ENCODE measurements around the gene ASTN1.

ASTN1 gene

DNA sequence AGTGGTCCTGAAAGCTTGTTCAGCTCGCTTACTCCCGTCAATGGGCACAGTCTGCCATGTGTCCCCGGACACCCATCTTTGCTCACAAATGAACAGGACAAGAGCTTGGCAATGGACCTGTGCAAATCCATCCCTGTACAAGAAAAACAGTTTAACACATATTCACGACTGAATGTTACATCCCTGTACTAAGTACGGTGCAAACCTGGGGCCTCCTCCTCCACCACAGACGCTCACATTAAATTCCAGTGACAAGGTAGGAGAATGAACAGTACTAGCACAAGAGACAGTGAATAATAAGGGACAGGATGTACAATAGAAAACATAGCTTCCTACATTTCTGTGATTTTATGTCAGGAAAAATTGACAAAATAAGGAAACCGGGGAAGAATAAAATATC lies 187.7 kb downstream of the ASTN1 start:
- DNase-seq = no peak

DNA sequence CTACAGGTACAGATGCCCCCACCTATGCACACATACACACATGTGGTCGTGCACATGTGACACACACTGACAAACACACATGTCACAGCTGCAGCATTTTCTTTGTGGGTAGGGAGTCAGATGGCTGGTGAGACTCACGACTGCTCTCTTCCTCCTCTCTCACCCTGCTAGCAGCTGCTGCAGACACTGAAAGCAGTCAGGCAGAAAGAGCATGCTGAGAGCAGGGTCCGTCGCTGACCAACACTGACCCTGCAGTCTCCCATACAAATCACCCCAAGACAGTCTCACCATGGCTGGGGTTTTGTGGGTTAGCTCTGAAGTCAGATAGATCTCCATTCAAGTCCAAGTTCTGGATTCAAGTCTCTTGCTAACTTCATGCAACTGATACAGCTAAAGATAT lies 188.3 kb downstream of the ASTN1 start:
- no peak for DNase-seq

DNA sequence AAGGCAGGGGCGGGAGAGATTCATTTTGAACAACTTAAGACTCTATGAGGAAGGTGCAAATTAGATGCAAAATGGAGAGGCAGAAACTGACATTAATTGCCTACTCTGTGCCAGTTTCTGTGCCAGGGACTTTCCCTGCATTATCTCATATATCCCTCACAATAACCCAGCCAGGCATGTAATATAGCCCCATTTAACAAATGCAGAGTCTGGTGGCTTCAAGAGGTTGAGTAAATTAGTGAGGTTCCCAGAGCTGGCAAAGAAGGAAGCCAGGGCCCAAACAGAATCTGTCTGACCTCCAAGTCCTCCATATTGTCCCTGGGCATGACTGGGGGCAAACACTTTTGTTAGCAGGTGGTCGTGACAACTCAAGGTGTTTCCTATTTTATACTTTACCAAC lies 199.8 kb downstream of the ASTN1 start:
- DNase-seq = no peak

DNA sequence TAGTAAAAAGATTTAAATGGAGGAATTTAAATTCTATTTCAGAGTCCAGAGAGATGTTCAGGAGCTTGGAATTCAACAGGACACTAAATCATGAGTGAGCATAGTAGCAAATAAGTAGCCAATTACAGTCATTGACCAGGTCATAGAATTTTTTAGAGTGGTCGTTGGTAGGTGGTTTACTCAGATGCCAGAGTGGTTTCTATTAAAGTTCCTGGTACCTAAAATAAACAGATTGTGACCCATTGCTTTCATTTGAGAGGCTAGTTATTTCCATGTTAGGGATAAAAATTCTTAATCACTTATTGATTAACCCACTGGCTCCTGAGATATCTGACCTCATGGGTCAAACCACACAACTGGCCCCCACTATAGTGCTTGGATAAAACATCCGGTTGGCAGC lies 201.3 kb downstream of the ASTN1 start:
- no peak for DNase-seq

GRCh38 chr1:176961678-176962077 lies 202.8 kb downstream of the ASTN1 start:
- no peak for DNase-seq

DNA sequence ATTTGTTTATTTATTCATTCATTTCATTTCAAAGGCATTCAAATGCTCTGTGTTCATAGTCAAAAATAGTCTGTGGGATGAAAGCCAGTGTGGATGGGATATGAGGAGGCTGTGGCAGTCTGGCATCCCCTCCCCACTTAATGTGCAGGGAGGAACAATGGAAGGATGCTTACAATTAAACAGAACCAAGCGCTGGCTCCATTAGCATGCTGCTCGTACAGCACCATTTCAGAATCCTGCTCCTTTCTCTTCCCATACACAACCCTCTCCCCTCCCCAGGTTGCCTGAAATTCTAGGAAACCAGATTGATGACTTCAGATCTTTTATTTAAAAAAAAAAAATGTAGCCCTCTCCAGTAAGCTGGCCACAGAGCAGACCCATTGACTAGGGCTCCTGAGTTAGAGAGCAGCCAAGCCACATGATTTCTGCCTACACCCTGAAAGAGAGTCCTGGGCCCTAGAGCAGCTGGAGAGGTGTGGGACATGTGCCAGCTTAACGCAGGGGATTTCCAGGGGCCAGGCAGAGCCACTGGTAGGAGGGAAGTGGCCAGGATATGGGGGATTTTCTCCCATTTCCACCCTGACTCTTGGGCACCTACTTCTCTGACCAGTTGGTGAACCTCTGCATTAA lies 205.2 kb downstream of the ASTN1 start:
- peak; percentile 56 for DNase-seq

DNA sequence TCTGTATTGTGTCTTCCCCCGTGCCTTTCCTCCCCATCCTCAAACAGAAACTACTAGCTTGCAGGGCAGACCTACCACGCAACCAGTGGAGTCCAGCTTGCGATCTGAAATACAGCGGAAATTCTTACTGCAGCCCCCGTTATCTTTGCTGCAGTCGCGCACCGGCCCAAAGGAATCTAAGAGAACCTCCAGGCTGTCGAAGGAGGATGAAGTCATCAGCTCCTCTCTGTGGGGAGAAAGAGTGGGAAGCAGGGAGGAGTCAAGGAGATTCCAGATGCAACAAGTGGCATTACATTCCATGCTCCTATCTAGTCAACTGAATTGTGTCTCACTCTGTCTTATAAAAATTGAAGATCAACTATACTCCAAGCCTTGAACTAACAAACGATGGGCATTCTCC lies 206.9 kb downstream of the ASTN1 start:
- no peak for DNase-seq

- DNase-seq = peak; percentile 81
These were observed 210.3 kb downstream of the ASTN1 start for GRCh38 chr1:176954242-176954641.

DNA sequence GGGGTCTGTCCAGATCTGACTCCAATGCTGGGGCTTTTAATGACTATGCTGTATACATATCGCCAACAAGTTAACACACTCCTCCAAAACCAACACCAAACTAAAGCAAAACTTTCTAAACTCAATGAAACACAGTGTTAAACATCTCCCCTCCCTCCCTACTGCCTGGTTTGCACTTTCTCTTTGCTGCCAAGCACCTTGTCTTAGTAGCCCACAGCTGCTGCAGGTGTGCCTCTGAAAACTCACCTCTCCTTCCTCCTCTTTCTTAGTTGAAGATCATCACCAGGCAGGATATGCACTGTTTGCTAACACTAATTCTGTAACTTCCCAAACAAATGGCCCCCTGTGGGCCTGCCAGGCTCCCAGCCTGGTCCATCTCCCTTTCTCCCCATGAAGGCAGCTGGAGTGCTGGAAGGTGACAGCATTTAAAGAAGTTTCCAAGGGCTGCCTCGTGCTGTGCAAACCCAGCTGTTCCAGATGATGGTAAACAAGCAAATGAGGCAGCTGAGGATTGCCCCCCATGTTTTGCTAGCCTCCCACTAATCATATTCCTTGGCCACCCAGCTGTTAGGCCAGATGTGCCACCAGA lies 213.7 kb downstream of the ASTN1 start:
- DNase-seq = peak; percentile 53

DNA sequence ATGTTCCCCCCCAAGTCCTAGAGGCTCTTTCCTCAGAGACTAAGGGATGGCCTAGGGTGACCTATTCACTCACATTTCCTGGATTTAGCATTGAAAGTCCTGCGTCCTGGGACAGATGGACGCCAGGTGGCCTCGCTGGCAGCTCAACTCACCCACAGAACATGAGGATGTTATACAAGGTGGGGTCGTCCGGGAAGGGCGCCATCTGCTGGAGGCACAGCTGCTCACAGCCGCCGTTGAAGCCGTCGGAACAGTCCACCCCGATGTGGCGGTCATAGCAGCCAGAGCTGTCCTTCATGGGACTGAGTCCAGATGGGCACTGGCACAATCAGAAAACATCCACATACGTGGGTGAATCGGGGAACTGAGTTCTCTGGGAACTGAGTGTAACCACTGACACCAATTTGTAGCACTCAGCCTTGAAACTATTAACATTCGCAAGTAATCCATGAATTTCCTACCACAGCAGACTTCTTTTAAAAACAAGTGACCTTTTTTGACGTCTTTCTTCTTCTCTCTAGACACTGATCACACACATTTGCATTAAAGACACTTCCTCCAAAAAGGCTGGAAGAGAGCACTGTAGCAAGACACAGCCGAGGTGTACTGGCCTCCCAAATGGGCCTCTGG lies 215.4 kb downstream of the ASTN1 start:
- DNase-seq = peak; percentile 95

DNA sequence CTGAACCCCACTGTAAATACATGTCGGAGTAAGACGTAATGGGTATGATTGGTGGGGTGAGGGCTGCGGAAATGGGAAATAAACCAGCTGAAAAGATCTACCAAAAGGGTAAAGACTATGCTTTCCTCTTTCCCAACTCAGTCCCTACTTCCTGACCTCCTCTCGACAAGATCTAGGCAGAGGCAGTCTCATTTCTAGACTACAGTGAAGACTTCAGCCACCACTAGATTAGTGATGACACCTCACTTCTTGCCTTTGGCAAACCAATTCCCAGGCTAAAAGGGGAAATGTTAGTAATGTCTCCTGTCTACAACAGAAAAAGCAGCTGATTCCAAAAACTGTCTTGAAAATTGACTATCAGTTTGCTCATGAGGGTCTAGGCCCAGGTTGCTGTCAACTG lies 219.9 kb downstream of the ASTN1 start:
- no peak for DNase-seq

DNA sequence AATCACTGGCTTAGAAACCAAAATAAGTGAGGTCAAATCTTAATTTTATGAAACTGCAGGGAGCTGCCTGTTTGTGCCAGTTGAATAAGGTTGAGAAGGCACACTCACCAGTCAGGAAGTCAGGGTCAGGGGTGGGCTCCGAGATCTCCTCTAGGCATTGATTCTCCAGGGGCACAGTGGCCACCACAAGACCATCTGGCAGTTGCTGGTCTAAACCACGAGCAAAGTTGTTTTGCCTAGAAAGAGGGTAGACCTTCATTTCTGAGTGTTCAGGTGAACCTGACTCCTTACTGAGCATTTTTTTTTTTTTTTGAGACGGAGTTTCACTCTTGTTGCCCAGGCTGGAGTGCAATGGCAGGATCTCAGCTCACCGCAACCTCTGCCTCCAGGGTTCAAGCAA lies 220.7 kb downstream of the ASTN1 start:
- no peak for DNase-seq

DNA sequence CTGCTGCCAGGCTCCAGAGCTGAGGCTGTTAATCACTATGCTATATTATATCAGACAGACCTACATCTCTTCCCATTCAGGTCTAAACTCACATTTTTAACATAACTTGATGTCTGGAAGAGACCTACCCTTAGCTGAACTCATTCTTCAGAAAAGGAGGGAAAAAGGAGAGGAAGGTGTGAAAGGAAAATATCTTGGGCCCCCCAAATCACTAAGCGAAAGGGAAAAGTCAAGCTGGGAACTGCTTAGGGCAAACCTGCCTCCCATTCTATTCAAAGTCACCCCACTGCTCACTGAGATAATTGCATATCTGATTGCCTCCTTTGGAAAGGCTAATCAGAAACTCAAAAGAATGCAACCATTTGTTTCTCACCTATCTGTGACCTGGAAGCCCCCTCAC lies 222.2 kb downstream of the ASTN1 start:
- DNase-seq = no peak

DNA sequence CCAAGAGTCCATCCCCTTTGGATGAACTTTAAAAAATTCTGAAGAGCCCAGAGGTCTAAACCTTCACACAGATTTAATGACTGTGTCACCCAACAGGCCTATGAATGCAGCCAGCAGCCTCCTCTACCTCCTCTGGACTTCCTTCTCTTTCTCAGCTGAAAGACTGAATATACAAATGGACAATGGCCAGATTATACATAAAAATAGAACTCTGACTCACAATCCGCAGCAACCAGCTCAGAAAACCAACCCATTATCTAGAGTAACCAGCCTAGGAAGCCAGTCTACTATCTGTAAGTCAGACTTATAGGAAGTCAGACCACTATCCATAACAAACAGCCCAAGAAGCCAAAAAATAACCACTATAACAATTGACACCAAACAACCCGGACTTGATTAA lies 224.5 kb downstream of the ASTN1 start:
- DNase-seq = no peak

DNA sequence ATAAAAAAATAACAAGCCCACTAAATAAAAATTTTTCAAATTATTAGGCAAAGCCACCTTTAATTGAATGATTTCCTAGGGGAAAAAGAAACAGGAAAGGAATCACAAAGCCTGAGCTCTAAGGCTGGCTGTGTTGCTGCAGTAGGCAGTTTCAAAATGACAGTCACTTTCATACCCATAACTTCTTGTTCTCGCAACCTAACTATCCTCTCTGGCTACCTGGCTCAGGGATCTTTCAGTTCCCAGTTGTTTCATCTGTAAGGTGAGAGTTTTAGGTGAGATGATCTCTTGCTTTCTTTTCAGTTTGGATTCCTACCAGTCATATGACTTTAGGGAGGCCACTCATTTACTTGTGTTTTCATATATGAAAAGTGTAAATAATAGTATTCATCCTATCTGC lies 226.1 kb downstream of the ASTN1 start:
- no peak for DNase-seq

DNA sequence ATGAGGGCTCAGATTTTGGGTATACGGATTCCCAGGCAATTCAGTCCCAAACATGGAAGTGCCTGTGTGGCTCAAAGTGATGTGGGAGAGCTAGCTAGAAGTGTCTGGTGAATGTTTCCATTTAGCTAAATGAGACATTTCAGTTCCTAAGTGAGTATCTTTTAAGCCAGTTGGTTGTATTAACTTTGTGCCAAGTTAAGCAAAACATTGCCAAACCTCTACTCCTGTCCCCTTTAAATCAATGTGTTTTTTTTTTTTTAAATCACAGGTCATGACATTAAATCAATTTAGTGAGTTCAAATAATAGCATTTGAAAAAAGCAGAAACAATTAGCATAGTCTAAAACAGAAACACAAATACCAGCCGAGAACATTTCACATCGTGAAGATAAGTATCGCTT lies 230.1 kb downstream of the ASTN1 start:
- no peak for DNase-seq

DNA sequence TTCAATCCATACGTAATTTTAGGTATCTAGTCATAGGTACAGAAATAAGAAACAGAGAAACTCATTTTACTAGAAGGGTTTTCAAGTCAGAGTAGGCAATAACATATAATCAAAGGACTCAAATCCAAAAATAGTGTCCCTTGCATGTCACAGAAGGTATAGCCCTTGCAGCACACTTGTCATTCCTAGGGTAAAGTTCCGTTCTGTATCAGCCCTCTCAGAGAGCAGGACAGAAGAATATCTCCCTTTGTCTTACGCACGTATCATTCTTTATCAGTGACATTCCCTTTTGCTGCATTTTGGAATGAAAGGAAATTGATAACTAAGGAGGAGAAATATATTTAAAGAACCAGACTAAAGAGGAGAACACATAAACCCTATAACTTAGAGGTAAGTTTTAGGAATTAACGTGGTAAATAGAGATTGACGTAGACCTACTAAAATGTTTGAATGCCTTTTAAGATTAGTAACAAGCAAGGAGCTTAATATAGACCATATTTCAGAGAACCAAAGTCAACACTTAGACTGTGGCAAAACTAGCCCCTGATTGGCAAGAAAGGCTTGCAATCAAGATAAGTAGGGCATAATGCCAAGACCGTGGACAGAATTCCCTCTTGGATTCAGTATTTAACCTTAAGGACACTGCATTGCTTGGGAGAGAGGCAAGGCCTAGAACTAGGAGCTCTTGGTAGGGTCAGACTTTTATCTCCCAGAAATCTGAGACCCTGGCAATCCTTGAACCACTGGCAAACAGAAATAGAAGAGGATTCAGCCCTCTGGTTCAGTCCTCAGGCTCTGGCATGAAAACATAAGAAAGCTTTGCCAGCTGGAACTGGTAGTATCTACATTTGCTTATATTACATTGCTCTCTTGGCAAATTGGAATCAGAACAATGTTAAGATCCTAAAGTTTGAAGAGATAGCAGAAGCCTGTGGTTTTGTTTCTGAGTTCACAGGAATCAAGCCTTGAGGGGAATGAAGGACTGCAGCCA lies 232.1 kb downstream of the ASTN1 start:
- DNase-seq = no peak

- DNase-seq = no peak
These were observed 233.0 kb downstream of the ASTN1 start for GRCh38 chr1:176931526-176931925.

DNA sequence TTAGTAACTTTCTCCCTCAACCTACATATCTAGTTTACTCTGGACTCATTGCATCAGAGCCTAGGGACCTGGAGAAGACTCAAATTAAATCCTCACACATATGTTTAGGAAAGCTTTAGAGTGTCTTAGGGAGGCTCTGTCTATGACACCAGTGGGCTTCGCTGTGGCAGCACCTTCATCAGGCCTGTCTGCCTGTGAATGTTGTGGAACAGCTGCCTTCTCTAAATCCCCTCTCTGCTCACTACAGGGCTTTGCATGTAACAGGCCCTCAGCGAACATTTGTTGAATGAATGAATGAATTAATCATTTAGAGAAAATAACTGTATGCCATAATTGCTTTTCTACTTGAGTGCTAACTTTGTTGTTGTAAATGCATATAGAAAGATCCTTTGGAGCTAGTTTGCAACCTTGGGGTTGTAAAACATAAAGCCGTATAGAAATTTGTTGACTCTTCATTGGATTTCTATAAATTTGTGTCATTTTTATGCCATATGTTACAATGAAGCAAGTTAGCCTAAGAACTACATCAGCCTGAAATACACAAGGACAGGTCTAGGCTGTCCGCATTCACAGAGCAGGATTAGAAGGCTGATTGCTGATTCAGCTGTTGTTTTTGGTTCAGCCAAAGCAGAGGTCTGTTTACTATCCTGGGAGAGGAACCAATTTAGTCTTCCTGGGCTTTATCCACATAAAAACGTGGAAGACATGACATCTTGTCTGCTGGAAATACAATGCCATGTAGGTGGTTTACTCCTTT lies 238.0 kb downstream of the ASTN1 start:
- DNase-seq = peak; percentile 88

- no peak for DNase-seq
These were observed 239.3 kb downstream of the ASTN1 start for GRCh38 chr1:176925223-176925622.

DNA sequence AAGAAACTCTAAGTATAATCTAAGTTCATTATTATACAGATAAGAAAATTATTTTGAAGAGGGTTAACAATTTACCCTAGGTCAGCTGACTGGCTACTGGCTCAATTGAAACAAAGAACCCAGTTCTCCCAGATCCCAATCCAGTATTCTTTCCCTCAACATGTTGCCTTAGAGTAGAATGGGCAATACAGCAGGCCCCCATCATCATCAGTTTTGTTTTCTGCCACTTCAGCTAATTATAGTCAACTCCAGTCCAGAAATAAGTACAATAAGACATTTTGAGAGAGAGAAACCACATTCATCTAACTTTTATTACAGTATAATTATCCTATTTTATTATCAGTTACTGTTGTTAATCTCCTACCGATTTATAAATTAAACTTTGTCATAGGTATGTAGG lies 241.2 kb downstream of the ASTN1 start:
- no peak for DNase-seq

Measured in NCI-H82 (cell line).